Liver (tissue), 9 donors: Measurements from ENCODE around the gene SERPINE1. TPM values are rescaled to one million over a fixed set of nuclear protein-coding genes. Genes with fewer than 3 reads are reported as not detected.

Experiments
- DNase-seq: peaks from one replicate; pipeline ENCODE4 v3.0.0-alpha.2; 2017; ENCODE audit warnings: low spot score
- H3K27ac ChIP-seq, 2 donors: one replicate each; pipeline ENCODE4 v1.7.0; 2013; ENCODE audit warnings: inconsistent platforms in 2 of 2, low read length in 2 of 2, control low read depth in 1 of 2, low read depth in 1 of 2, mild to moderate bottlenecking in 1 of 2
- H3K27me3 ChIP-seq, 4 donors: one replicate each; pipeline versions ENCODE4 v1.6.1 to v1.7.0; 2013; ENCODE audit warnings: low read length in 3 of 4, inconsistent platforms in 1 of 4, mild to moderate bottlenecking in 1 of 4, moderate library complexity in 1 of 4; ENCODE audit not compliant: control insufficient read depth in 4 of 4, insufficient read depth in 4 of 4
- H3K36me3 ChIP-seq, 4 donors: one replicate each; pipeline versions ENCODE4 v1.6.1 to v1.7.0; 2013; ENCODE audit warnings: low read length in 3 of 4, mild to moderate bottlenecking in 3 of 4, low read depth in 1 of 4, moderate library complexity in 1 of 4; ENCODE audit not compliant: control insufficient read depth in 4 of 4, insufficient read depth in 3 of 4
- H3K4me1 ChIP-seq, 4 donors: one replicate each; pipeline versions ENCODE4 v1.6.1 to v1.7.0; 2013; ENCODE audit warnings: low read length in 3 of 4, mild to moderate bottlenecking in 3 of 4, moderate library complexity in 1 of 4; ENCODE audit not compliant: control insufficient read depth in 4 of 4, insufficient read depth in 4 of 4
- H3K4me3 ChIP-seq, 3 donors: one replicate each; pipeline versions ENCODE4 v1.6.1 to v1.7.0; 2013; ENCODE audit warnings: low read length in 3 of 3, control low read depth in 1 of 3, low read depth in 1 of 3, mild to moderate bottlenecking in 1 of 3
- H3K9ac ChIP-seq, 2 donors: one replicate each; pipeline ENCODE4 v1.7.0; 2013; ENCODE audit warnings: low read length in 2 of 2, mild to moderate bottlenecking in 2 of 2, moderate library complexity in 2 of 2, control low read depth in 1 of 2, low read depth in 1 of 2
- H3K9me3 ChIP-seq, 4 donors: one replicate each; pipeline versions ENCODE4 v1.6.1 to v1.7.0; 2013; ENCODE audit warnings: low read length in 3 of 4; ENCODE audit not compliant: control insufficient read depth in 4 of 4
- EGR1 ChIP-seq, 2 donors: IDR thresholded peaks; 2 replicates each; pipeline ENCODE4 v1.6.1; 2016 to 2018; ENCODE audit warnings: antibody characterized with exemption in 2 of 2, low read depth in 2 of 2
- FOXA2 ChIP-seq: IDR thresholded peaks from 2 replicates; pipeline ENCODE4 v1.6.1; 2016; ENCODE audit warnings: antibody characterized with exemption
- GABPA ChIP-seq, 2 donors: IDR thresholded peaks in 1 of 2; conservative IDR thresholded peaks in 1 of 2; 2 replicates each; pipeline ENCODE4 v1.6.1; 2016; ENCODE audit warnings: antibody characterized with exemption in 2 of 2, mild to moderate bottlenecking in 1 of 2, moderate library complexity in 1 of 2
- HNF4A ChIP-seq, 2 donors: conservative IDR thresholded peaks; 2 replicates each; pipeline ENCODE4 v1.6.1; 2016; ENCODE audit warnings: antibody characterized with exemption in 2 of 2, mild to moderate bottlenecking in 2 of 2
- HNF4G ChIP-seq: IDR thresholded peaks from 2 replicates; pipeline ENCODE4 v1.6.1; 2016; ENCODE audit warnings: antibody characterized with exemption
- JUND ChIP-seq, 2 donors: IDR thresholded peaks; 2 replicates each; pipeline ENCODE4 v1.6.1; 2016; ENCODE audit warnings: antibody characterized with exemption in 2 of 2
- NR2F2 ChIP-seq: IDR thresholded peaks from 2 replicates; pipeline ENCODE4 v1.6.1; 2016; ENCODE audit warnings: antibody characterized with exemption
- RAD21 ChIP-seq, 2 donors: IDR thresholded peaks; 2 replicates each; pipeline ENCODE4 v1.6.1; 2016; ENCODE audit warnings: antibody characterized with exemption in 2 of 2, mild to moderate bottlenecking in 2 of 2
- SP1 ChIP-seq: IDR thresholded peaks from 2 replicates; pipeline ENCODE4 v1.6.1; 2018; ENCODE audit warnings: antibody characterized with exemption, mild to moderate bottlenecking
- TAF1 ChIP-seq: conservative IDR thresholded peaks from 2 replicates; pipeline ENCODE4 v1.6.1; 2016; ENCODE audit warnings: antibody characterized with exemption, mild to moderate bottlenecking
- WGBS: extraction: QIAGEN DNeasy Blood & Tissue Kit; methylation state at CpG from one replicate; pipeline ENCODE4 v1.1.7; 2013; 5-methylcytosine and 5-hydroxymethylcytosine counted together
- polyA plus RNA-seq, 2 donors: library from polyadenylated mRNA; stranded (reverse) in 1 of 2; unstranded in 1 of 2; fragments of 200-250 nt in 1 of 2; fragments of >200 nt in 1 of 2; fragmentation: Nextera tagmentation in 1 of 2; extraction: Ambion mirVana in 1 of 2; gene quantifications; one replicate each; pipeline versions ENCODE4 v1.2.1 to v1.2.3, GENCODE V29; 2013 to 2015
- total RNA-seq, 2 donors: library from RNA; depleted of rRNA; stranded (reverse); fragments of >200 nt; gene quantifications; one replicate each; pipeline ENCODE4 v1.2.3, GENCODE V29; 2014
- TF ChIP-seq, protein P1 (sequence below): IDR thresholded peaks from 2 replicates; pipeline ENCODE4 v1.6.1; 2016; ENCODE audit warnings: antibody characterized with exemption
- TF ChIP-seq, protein P2 (sequence below): IDR thresholded peaks from 2 replicates; pipeline ENCODE4 v1.6.1; 2016; ENCODE audit warnings: antibody characterized with exemption, mild to moderate bottlenecking
- TF ChIP-seq, protein P3 (sequence below): fragments of 150-350 bp; IDR thresholded peaks from 2 replicates; pipeline ENCODE4 v1.5.1; 2017; ENCODE audit warnings: improper control_type of control experiment, low read depth, low read length; ENCODE audit not compliant: missing input control
- TF ChIP-seq, protein P4 (sequence below): IDR thresholded peaks from 2 replicates; pipeline ENCODE4 v1.6.1; 2016; ENCODE audit warnings: antibody characterized with exemption
- TF ChIP-seq, protein P5 (sequence below): IDR thresholded peaks from 2 replicates; pipeline ENCODE4 v1.6.1; 2016; ENCODE audit warnings: antibody characterized with exemption
- donor health status: healthy.
- donor health status: healthy.
- donor health status: healthy.
- donor health status: healthy.
- donor health status: healthy.

The SERPINE1 gene
- total and polyA plus RNA-seq, 4 donors = 0.93 to 18.6 (median 8.0) TPM

DNA sequence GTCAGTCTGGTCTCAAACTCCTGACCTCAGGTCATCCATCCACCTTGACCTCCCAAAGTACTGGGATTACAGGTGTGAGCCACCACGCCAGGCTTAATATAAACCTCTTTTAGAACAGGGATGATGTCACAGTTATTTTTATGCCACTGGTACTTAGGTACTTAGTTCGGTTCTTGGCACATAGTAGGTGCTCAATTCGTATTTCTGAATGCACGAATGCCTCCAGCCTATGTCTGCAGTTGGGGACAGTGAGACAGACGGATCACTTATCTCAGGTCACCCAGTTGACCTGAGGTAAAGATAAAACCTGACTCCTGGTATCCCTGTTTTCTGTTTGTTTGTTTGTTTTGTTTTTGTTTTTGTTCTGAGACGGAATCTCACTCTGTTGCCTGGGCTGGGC is 59.3 kb downstream of the SERPINE1 start:
- TF ChIP-seq HNF4A (conservative IDR thresholded peaks at IDR 0.05) (no peak), NR2F2 (no peak), EGR1 (IDR thresholded peaks at IDR 0.05; ENCODE audit: low read depth in 2 of 2) (no peak), RAD21 (IDR thresholded peaks at IDR 0.05) (no peak), TAF1 (no peak), GABPA (IDR thresholded peaks at IDR 0.05 in 1 of 2, conservative IDR thresholded peaks at IDR 0.05 in 1 of 2) (no peak)
- TF ChIP-seq, protein P1, sequence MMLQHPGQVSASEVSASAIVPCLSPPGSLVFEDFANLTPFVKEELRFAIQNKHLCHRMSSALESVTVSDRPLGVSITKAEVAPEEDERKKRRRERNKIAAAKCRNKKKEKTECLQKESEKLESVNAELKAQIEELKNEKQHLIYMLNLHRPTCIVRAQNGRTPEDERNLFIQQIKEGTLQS = no peak
- TF ChIP-seq, protein P2, sequence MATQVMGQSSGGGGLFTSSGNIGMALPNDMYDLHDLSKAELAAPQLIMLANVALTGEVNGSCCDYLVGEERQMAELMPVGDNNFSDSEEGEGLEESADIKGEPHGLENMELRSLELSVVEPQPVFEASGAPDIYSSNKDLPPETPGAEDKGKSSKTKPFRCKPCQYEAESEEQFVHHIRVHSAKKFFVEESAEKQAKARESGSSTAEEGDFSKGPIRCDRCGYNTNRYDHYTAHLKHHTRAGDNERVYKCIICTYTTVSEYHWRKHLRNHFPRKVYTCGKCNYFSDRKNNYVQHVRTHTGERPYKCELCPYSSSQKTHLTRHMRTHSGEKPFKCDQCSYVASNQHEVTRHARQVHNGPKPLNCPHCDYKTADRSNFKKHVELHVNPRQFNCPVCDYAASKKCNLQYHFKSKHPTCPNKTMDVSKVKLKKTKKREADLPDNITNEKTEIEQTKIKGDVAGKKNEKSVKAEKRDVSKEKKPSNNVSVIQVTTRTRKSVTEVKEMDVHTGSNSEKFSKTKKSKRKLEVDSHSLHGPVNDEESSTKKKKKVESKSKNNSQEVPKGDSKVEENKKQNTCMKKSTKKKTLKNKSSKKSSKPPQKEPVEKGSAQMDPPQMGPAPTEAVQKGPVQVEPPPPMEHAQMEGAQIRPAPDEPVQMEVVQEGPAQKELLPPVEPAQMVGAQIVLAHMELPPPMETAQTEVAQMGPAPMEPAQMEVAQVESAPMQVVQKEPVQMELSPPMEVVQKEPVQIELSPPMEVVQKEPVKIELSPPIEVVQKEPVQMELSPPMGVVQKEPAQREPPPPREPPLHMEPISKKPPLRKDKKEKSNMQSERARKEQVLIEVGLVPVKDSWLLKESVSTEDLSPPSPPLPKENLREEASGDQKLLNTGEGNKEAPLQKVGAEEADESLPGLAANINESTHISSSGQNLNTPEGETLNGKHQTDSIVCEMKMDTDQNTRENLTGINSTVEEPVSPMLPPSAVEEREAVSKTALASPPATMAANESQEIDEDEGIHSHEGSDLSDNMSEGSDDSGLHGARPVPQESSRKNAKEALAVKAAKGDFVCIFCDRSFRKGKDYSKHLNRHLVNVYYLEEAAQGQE = no peak
- TF ChIP-seq, protein P3, sequence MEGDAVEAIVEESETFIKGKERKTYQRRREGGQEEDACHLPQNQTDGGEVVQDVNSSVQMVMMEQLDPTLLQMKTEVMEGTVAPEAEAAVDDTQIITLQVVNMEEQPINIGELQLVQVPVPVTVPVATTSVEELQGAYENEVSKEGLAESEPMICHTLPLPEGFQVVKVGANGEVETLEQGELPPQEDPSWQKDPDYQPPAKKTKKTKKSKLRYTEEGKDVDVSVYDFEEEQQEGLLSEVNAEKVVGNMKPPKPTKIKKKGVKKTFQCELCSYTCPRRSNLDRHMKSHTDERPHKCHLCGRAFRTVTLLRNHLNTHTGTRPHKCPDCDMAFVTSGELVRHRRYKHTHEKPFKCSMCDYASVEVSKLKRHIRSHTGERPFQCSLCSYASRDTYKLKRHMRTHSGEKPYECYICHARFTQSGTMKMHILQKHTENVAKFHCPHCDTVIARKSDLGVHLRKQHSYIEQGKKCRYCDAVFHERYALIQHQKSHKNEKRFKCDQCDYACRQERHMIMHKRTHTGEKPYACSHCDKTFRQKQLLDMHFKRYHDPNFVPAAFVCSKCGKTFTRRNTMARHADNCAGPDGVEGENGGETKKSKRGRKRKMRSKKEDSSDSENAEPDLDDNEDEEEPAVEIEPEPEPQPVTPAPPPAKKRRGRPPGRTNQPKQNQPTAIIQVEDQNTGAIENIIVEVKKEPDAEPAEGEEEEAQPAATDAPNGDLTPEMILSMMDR = no peak
- TF ChIP-seq, protein P4, sequence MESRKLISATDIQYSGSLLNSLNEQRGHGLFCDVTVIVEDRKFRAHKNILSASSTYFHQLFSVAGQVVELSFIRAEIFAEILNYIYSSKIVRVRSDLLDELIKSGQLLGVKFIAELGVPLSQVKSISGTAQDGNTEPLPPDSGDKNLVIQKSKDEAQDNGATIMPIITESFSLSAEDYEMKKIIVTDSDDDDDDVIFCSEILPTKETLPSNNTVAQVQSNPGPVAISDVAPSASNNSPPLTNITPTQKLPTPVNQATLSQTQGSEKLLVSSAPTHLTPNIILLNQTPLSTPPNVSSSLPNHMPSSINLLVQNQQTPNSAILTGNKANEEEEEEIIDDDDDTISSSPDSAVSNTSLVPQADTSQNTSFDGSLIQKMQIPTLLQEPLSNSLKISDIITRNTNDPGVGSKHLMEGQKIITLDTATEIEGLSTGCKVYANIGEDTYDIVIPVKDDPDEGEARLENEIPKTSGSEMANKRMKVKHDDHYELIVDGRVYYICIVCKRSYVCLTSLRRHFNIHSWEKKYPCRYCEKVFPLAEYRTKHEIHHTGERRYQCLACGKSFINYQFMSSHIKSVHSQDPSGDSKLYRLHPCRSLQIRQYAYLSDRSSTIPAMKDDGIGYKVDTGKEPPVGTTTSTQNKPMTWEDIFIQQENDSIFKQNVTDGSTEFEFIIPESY = no peak
- 79% methylated on average over 6 of the region's 6 CpGs for WGBS
- Histone ChIP-seq H3K9me3 (no peaks in the 10 kb centered on the region), H3K4me1 (no peaks in the 10 kb centered on the region), H3K9ac (no peak overlapping the region), H3K27me3 (no peaks in the 10 kb centered on the region), H3K27ac (no peak overlapping the region), H3K4me3 (no peak overlapping the region), H3K36me3 (peaks cover 0 to 3% (median 0%) of the 10 kb centered on the region in 4 donors)
- no peak for DNase-seq

DNA sequence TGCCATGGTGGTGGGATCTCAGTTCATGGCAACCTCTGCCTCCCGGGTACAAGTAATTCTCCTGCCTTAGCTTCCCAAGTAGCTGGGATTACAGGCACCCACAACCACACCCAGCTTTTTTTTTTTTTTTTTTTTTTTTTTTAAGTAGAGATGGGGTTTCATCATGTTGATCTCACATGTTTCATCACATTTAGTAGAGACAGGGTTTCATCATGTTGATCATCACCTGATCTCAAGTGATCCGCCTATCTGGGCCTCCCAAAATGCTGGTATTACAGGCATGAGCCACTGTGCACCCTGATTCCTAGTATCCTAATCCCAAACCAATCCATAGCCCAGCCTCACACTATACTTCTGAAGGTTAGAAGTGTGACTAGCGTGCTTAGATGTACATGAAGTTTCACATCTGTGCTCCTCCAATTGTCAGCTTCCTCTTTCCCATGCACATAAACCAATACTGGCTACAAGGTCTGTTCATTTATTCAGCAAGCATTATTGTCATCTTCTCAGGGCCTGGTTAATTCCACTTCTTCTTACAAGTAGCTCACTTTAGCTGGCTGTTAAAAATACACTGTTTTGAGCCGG is 60.0 kb downstream of the SERPINE1 start:
- H3K4me1 ChIP-seq = no peaks in the 10 kb centered on the region
- no peaks in the 10 kb centered on the region for H3K27me3 ChIP-seq
- 85% methylated on average over 4 of the region's 4 CpGs for WGBS
- H3K36me3 ChIP-seq = peaks cover 0 to 3% (median 0%) of the 10 kb centered on the region in 4 donors
- H3K27ac ChIP-seq = no peak overlapping the region
- DNase-seq = no peak
- H3K9ac ChIP-seq = no peak overlapping the region
- TF ChIP-seq EGR1 (IDR thresholded peaks at IDR 0.05; ENCODE audit: low read depth in 2 of 2) = no peak
- TF ChIP-seq TAF1 = no peak
- no peak for TF ChIP-seq HNF4G
- no peak for TF ChIP-seq NR2F2
- TF ChIP-seq, protein P3 = no peak
- TF ChIP-seq, protein P2 = no peak
- TF ChIP-seq, protein P5, sequence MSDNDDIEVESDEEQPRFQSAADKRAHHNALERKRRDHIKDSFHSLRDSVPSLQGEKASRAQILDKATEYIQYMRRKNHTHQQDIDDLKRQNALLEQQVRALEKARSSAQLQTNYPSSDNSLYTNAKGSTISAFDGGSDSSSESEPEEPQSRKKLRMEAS = no peak
- no peak for TF ChIP-seq JUND (IDR thresholded peaks at IDR 0.05)
- no peak for TF ChIP-seq FOXA2
- TF ChIP-seq SP1 = no peak
- no peak for TF ChIP-seq RAD21 (IDR thresholded peaks at IDR 0.05)
- TF ChIP-seq HNF4A (conservative IDR thresholded peaks at IDR 0.05) = no peak
- TF ChIP-seq, protein P1 = no peak
- no peak for TF ChIP-seq GABPA (IDR thresholded peaks at IDR 0.05 in 1 of 2, conservative IDR thresholded peaks at IDR 0.05 in 1 of 2)
- H3K9me3 ChIP-seq = no peaks in the 10 kb centered on the region
- H3K4me3 ChIP-seq = no peak overlapping the region
